ENCODE measurements around the gene TNFRSF18. TPM values are rescaled to one million over a fixed set of nuclear protein-coding genes. Genes with fewer than 3 reads are reported as not detected.
A peak's percentile ranks its signal among the peaks of the same experiment; 100 is the strongest.

TNFRSF18 gene
- total and polyA plus RNA-seq, 8 donors = 0.32 to 1.2 (median 0.34) TPM; not detected in 3

DNA sequence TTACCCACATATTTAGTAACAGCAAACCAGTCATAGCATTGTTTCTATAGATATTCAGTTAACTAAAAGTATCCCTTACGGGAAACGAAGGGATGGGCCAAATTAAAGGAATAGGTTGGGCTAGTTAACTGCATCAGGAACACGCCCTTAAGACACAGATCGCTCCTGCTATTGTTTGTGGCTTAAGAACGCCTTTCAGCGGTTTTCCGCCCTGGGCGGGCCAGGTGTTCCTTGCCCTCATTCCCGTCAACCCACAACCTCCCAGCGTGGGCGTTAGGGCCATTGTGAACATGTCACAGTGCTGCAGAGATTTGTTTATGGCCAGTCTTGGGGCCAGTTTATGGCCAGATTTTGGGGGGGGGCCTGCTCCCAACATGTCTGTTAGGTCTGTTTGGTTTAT, 14.7 kb downstream of the TNFRSF18 start:
- Histone ChIP-seq H3K36me3 (no peaks in the 10 kb centered on the region), H3K27me3 (no peaks in the 10 kb centered on the region), H3K27ac (no peak overlapping the region), H3K4me3 (no peak overlapping the region), H3K4me1 (no peaks in the 10 kb centered on the region), H3K9me3 (no peaks in the 10 kb centered on the region)
- 91 to 96% methylated on average over 11 of the region's 11 CpGs for WGBS, 2 donors
- FAIRE-seq (no peak), ATAC-seq (no peak), DNase-seq (peak in 1 of 6 donors; percentile 12)
- intact Hi-C loops (cut with DNase I) = loop anchor here in 1 of 3 donors (2.0 kb wide), 1 partner anchor 23 kb away; no protein-coding TSS in a partner anchor
- TF ChIP-seq, protein P1, sequence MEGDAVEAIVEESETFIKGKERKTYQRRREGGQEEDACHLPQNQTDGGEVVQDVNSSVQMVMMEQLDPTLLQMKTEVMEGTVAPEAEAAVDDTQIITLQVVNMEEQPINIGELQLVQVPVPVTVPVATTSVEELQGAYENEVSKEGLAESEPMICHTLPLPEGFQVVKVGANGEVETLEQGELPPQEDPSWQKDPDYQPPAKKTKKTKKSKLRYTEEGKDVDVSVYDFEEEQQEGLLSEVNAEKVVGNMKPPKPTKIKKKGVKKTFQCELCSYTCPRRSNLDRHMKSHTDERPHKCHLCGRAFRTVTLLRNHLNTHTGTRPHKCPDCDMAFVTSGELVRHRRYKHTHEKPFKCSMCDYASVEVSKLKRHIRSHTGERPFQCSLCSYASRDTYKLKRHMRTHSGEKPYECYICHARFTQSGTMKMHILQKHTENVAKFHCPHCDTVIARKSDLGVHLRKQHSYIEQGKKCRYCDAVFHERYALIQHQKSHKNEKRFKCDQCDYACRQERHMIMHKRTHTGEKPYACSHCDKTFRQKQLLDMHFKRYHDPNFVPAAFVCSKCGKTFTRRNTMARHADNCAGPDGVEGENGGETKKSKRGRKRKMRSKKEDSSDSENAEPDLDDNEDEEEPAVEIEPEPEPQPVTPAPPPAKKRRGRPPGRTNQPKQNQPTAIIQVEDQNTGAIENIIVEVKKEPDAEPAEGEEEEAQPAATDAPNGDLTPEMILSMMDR (IDR thresholded peaks at IDR 0.05) = no peak

DNA sequence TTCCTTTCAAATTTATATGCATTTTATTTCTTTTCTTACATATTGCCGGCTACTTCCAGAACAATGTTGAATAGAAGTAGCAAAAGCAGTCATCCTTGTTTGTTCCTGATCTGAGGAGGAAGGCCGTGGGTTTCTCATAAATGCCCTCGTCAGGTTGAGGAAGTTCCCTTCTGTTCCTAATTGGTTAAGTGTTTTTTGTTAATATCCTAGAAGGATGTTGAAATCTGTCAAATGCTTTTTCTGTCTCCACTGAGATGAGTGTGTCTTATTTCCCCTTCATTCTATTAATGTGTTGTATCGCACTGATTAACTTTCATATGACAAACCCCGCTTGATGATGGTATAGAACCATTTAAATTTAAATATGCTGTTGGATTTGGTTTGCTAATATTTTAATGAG, 17.3 kb downstream of the TNFRSF18 start:
- TF ChIP-seq, protein P1 (IDR thresholded peaks at IDR 0.05) = no peak
- H3K9me3 ChIP-seq = no peaks in the 10 kb centered on the region
- DNase-seq (no peak), ATAC-seq (no peak), FAIRE-seq (no peak)
- no peak overlapping the region for H3K27ac ChIP-seq
- intact Hi-C loops (cut with DNase I) = no loop called here
- no peaks in the 10 kb centered on the region for H3K36me3 ChIP-seq
- H3K4me3 ChIP-seq = no peak overlapping the region
- H3K4me1 ChIP-seq = no peaks in the 10 kb centered on the region
- H3K27me3 ChIP-seq = no peaks in the 10 kb centered on the region
- WGBS, 2 donors = 78 to 83% methylated on average over 5 of the region's 5 CpGs

DNA sequence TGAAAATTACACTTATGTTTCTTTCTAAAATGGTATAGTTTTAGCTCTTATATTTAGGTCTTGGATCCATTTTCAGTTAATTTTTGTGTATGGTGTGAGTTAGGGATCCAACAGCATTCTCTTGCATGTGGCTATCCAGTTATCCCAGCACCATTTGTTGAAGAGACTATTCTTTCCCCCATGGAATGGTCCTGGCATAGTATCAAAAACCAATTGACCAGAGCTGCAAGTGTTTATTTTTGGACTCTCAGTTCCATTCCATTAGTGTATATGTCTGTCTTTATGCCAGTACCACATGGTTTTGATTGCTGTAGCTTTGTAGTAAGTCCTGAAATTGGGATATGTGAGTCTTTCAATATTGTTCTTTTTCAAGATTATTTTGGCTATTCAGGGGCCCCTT, 18.5 kb downstream of the TNFRSF18 start:
- no peaks in the 10 kb centered on the region for H3K9me3 ChIP-seq
- DNase-seq (no peak), ATAC-seq (no peak), FAIRE-seq (no peak)
- intact Hi-C loops (cut with DNase I) = no loop called here
- TF ChIP-seq, protein P1 (IDR thresholded peaks at IDR 0.05) = no peak
- H3K4me1 ChIP-seq = no peaks in the 10 kb centered on the region
- H3K27me3 ChIP-seq = no peaks in the 10 kb centered on the region
- no peak overlapping the region for H3K27ac ChIP-seq
- no peak overlapping the region for H3K4me3 ChIP-seq
- no peaks in the 10 kb centered on the region for H3K36me3 ChIP-seq

DNA sequence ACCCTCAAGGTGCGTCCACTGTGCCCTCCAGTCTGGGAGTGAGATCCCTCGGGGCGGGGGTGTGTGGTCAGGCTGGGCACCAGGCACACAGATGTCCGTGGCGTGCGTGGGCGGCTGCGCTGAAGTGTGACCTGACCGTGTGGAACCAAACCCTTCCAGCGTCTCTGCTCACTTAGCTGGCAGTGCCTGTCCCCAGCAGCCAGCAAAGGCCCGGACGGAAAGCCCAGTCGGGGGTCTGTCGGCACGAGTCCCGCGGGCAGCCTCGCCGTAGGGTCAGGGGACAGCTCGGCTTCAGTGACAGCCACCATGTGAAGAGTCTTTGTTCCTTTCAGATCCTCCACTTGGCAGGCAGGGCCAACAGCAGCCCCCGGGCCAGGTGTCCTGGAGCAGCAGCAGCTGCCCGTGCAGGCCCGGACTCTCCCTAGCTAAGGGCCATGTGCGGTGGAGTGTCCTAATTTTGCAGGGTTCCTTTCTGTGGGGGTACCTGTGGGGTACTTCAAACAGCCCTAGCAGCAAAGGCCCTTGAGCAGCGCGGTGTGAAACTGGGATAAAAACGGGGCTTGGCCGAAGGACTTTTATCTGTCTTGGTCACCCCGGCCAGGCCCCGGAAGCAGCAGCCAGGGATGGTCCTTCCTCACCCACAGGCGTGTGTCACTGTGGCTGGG, 21.2 kb downstream of the TNFRSF18 start:
- FAIRE-seq (no peak), ATAC-seq (no peak), DNase-seq (peak in 3 of 6 donors; percentile 1 to 68 (median 46))
- 89 to 93% methylated on average over 31 of the region's 31 CpGs for WGBS, 2 donors
- Histone ChIP-seq H3K27me3 (no peaks in the 10 kb centered on the region), H3K36me3 (no peaks in the 10 kb centered on the region), H3K4me3 (no peak overlapping the region), H3K9me3 (no peaks in the 10 kb centered on the region), H3K4me1 (no peaks in the 10 kb centered on the region), H3K27ac (no peak overlapping the region)
- intact Hi-C loops (cut with DNase I) = no loop called here
- TF ChIP-seq, protein P1 (IDR thresholded peaks at IDR 0.05) = no peak

Data from pancreas (tissue), 10 donors.